HT1080 (cell line): ENCODE data around the gene YJEFN3. TPM values are rescaled to one million over a fixed set of nuclear protein-coding genes. Genes with fewer than 3 reads are reported as not detected.

ENCODE experiments used
- DNase-seq: peaks from one replicate; pipeline ENCODE4 v3.0.0-alpha.2; 2015; ENCODE audit warnings: low read depth
- total RNA-seq: library from RNA; depleted of rRNA; stranded (reverse); fragments of >200 nt; shearing (Covaris generic); gene quantifications from 2 replicates; pipeline ENCODE4 v1.2.3, GENCODE V29; 2014

Gene YJEFN3
- total RNA-seq, 1 experiment from 2014 or later: 1.6 TPM

- no peak for DNase-seq
Observed at GRCh38 chr19:19550972-19551852, 22.5 kb downstream of the YJEFN3 start.

GRCh38 chr19:19551853-19552192, 23.1 kb downstream of the YJEFN3 start:
- DNase-seq: no peak

- peak; percentile 22 for DNase-seq
Observed at GRCh38 chr19:19552798-19553197, 24.1 kb downstream of the YJEFN3 start.

- DNase-seq: no peak
Observed at GRCh38 chr19:19553670-19554069, 25.0 kb downstream of the YJEFN3 start.

GRCh38 chr19:19554074-19555023, 25.6 kb downstream of the YJEFN3 start:
- peak; percentile 32 for DNase-seq

- no peak for DNase-seq
Observed at GRCh38 chr19:19558055-19558454, 29.3 kb downstream of the YJEFN3 start.

- DNase-seq: no peak
Observed at GRCh38 chr19:19558636-19559035, 29.9 kb downstream of the YJEFN3 start.

- DNase-seq: no peak
Observed at GRCh38 chr19:19559931-19560330, 31.2 kb downstream of the YJEFN3 start.

- no peak for DNase-seq
Observed at GRCh38 chr19:19561946-19562664, 33.4 kb downstream of the YJEFN3 start.

GRCh38 chr19:19562665-19563347, 34.1 kb downstream of the YJEFN3 start:
- DNase-seq: no peak

GRCh38 chr19:19563348-19563848, 34.7 kb downstream of the YJEFN3 start:
- no peak for DNase-seq

- no peak for DNase-seq
Observed at GRCh38 chr19:19566306-19566705, 37.6 kb downstream of the YJEFN3 start.

- DNase-seq: no peak
Observed at GRCh38 chr19:19567391-19567790, 38.7 kb downstream of the YJEFN3 start.

- no peak for DNase-seq
Observed at GRCh38 chr19:19568802-19569756, 40.4 kb downstream of the YJEFN3 start.

- DNase-seq: no peak
Observed at GRCh38 chr19:19570571-19570970, 41.9 kb downstream of the YJEFN3 start.

GRCh38 chr19:19571071-19571786, 42.5 kb downstream of the YJEFN3 start:
- DNase-seq: no peak

GRCh38 chr19:19575411-19575810, 46.7 kb downstream of the YJEFN3 start:
- no peak for DNase-seq

- no peak for DNase-seq
Observed at GRCh38 chr19:19578252-19578651, 49.5 kb downstream of the YJEFN3 start.
